GM12875 (cell line): ENCODE measurements around the gene ATP12A.
A peak's percentile ranks its signal among the peaks of the same experiment; 100 is the strongest.
"Not testable (repeated sequence)": the region's sequence is repeated elsewhere in the genome, so short reads cannot be mapped to it uniquely, and the experiment has no call there.

ENCODE experiments used
- H3K4me3 ChIP-seq: one replicate; pipeline ENCODE4 v1.5.1; 2011; ENCODE audit warnings: low read depth, low read length, control low read depth
- CTCF ChIP-seq: IDR thresholded peaks from 2 replicates; pipeline ENCODE4 v1.5.1; 2011; ENCODE audit warnings: low read depth, mild to moderate bottlenecking, control low read depth, inconsistent platforms, low read length, moderate library complexity, borderline replicate concordance; ENCODE audit not compliant: insufficient read depth

The ATP12A gene

GRCh38 chr13:24723206-24723605, 43.0 kb downstream of the ATP12A start:
- no peak for TF ChIP-seq CTCF
- H3K4me3 ChIP-seq: no peak overlapping the region

- H3K4me3 ChIP-seq: no peak overlapping the region
- no peak for TF ChIP-seq CTCF
Observed at GRCh38 chr13:24724714-24725113, 44.5 kb downstream of the ATP12A start.

- TF ChIP-seq CTCF: no peak
- no peak overlapping the region for H3K4me3 ChIP-seq
Observed at GRCh38 chr13:24725379-24725778, 45.2 kb downstream of the ATP12A start.

GRCh38 chr13:24727731-24728601, 47.8 kb downstream of the ATP12A start:
- H3K4me3 ChIP-seq: no peak overlapping the region
- peak; percentile 80 for TF ChIP-seq CTCF

GRCh38 chr13:24730873-24731567, 50.8 kb downstream of the ATP12A start:
- H3K4me3 ChIP-seq: not testable (repeated sequence)

GRCh38 chr13:24734950-24735349, 54.7 kb downstream of the ATP12A start:
- no peak overlapping the region for H3K4me3 ChIP-seq
- no peak for TF ChIP-seq CTCF

- TF ChIP-seq CTCF: no peak
- H3K4me3 ChIP-seq: no peak overlapping the region
Observed at GRCh38 chr13:24737042-24737441, 56.8 kb downstream of the ATP12A start.
